GM21367 (cell line): ENCODE measurements around the gene CPPED1.

ENCODE experiments used
- ATAC-seq: cut with Tn5 transposase; IDR thresholded peaks from one replicate; pipeline ENCODE4 v1.9.1; 2021; ENCODE audit not compliant: unreplicated experiment

The CPPED1 gene

GRCh38 chr16:12613131-12613991 lies 190.3 kb downstream of the CPPED1 start:
- no peak for ATAC-seq

- ATAC-seq = no peak
These were observed 191.0 kb downstream of the CPPED1 start for GRCh38 chr16:12612598-12613101.

- ATAC-seq = no peak
These were observed 191.6 kb downstream of the CPPED1 start for GRCh38 chr16:12611916-12612597.

GRCh38 chr16:12611006-12611477 lies 192.6 kb downstream of the CPPED1 start:
- ATAC-seq = no peak

GRCh38 chr16:12609937-12610699 lies 193.6 kb downstream of the CPPED1 start:
- ATAC-seq = no peak
